ENCODE data around the gene MOK.

GRCh38 chr14:102338724-102339123, 33.8 kb upstream of the MOK start:
- TF ChIP-seq CTCF (conservative IDR thresholded peaks at IDR 0.05 in 1 of 2, IDR thresholded peaks at IDR 0.05 in 1 of 2; ENCODE audit: extremely low read depth in 1 of 2, insufficient read depth in 1 of 2, low read depth in 1 of 2, low read length in 2 of 2), result no peak
- TF ChIP-seq EZH2 (IDR thresholded peaks at IDR 0.05; ENCODE audit: borderline replicate concordance, low read length), result no peak

Measured in mammary epithelial cell (primary cell).